GM21367 (cell line): ENCODE results near the gene GDA.
"Not testable (repeated sequence)": the region's sequence is repeated elsewhere in the genome, so short reads cannot be mapped to it uniquely, and the experiment has no call there.

Experiments
- ATAC-seq: cut with Tn5 transposase; IDR thresholded peaks from one replicate; pipeline ENCODE4 v1.9.1; 2021; ENCODE audit not compliant: unreplicated experiment

GDA gene

GRCh38 chr9:72274441-72274840 lies 125.2 kb downstream of the GDA start:
- ATAC-seq, result no peak

DNA sequence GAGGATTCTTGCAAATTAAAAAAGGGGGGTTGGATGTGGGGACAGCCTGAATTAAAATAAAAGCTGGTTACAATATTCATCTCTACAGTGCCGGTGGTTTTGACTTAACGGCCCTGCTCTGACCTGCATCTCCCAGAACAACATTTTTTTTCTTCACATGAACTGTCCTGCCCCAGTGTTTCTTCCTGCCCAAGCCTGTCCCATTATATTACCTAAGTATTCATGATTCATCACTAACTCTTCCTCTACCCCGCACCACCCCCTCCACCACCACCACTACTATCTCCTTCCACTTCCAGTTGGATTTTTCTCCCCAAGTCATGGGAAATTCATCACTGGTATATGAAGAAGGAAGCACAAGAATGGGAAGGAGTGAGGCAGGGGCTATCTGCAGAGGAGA lies 125.7 kb downstream of the GDA start:
- no peak for ATAC-seq

DNA sequence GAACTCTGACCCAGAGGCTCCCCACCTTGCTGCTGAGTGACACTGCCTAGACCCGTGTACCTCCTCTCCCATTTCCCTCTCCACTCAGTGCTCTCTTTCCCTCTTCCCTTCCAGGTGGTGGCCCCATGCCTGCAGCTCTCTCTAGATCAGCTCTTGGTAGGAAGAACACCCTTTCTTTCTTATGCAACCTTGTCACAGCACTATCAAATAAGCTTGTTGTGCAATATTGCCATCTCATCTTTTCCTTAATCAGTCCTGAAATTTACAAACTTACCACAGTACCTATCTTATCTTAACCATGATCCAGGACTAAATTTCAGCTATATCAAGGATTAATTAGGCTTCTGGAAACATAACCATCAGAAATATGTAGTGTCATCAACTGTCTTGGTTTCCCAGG lies 127.2 kb downstream of the GDA start:
- ATAC-seq, result no peak

GRCh38 chr9:72278959-72279358 lies 129.7 kb downstream of the GDA start:
- peak; percentile 71 for ATAC-seq

DNA sequence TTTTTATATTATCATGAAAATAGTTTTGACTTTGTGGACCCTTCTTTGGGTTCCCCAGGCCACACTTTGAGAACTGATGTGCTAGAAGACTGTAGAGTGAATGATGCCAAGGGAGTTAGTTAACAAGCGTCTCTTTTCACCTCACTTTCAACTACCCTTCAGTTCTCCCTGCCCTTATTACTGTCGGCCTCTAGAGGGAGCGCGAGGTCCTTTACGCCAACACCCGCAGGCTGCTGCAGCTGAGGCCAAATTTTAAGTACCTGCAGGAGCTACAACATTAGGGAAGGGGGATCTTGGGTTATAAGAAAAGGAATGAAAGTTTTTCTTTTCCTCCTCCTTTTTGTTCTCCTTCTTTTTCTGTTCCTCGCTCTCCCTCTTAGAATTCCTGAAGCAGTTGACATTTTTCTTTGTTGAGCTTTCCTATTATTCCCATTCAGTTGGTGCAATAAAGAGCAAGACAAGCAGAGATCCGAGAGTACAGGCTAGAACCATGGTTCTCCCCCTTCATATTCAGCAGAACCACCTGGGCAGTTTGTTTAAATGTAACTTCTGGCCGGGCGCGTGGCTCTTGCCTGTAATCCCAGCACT lies 131.8 kb downstream of the GDA start:
- peak; percentile 80 for ATAC-seq

DNA sequence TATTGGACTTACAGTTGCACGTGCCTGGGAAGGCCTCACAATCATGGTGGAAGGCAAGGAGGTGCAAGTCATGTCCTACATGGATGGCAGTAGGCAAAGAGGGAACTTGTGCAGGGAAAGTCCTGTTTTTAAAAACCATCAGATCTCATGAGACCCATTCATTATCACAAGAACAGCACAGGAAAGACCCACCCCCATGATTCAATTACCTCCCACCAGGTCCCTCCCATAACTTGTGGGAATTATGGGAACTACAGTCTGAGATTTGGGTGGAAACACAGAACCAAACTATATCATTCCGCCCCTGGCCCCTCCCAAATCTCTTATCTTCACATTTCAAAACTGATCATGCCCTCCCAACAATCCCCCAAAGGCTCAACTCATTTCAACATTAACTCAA lies 140.2 kb downstream of the GDA start:
- ATAC-seq, result no peak

DNA sequence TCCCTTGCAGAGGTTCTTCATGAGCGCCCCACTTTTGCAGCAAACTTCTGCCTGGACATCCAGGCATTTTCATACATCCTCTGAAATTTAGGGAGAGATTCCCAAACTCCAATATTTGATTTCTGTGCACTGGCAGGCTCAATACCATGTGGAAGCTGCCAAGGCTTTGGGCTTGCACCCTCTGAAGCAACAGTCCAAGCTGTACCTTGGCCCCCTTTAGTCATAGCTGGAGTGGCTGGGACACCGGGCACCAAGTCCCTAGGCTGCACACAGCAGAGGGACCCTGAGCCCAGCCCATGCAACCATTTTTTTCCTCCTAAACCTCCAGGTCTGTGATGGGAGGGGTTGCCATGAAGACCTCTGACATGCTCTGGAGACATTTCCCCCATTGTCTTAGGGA lies 141.1 kb downstream of the GDA start:
- ATAC-seq, result no peak

DNA sequence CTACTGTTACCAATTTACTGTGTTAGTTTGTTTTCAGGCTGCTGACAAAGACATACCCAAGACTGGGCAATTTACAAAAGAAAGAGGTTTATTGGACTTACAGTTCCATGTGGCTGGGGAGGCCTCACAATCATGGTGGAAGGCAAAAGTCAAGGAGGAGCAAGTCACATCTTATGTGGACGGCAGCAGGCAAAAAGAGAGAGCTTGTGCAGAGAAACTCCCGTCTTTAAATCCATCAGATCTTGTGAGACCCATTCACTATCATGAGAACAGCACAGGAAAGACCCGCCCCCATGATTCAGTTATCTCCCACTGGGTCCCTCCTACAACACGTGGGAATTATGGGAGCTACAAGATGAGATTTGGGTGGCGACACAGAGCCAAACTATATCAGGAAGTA lies 142.3 kb downstream of the GDA start:
- ATAC-seq, result not testable (repeated sequence)

DNA sequence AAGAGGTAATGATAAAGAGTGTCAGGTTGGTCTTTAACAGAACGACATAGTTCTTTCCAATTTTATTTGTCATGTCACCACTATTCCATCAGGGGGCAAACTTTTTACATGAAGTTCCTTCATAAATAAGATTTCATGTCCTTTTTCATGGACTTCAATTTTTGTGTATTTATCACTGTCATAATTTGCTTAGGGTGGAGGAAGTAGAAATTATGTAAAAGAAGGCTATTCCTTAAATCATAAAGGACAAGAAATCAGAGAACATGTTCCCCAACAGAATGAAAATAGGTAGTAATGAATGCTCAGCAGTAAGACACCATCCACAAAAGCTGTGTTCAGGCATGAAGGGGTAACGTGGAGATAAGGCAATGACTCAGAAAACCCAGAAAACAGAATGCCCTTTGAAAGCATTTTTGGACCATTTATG lies 143.0 kb downstream of the GDA start:
- ATAC-seq, result peak; percentile 53

- no peak for ATAC-seq
Observed at GRCh38 chr9:72292874-72293607, 143.8 kb downstream of the GDA start.

- no peak for ATAC-seq
Observed at GRCh38 chr9:72294936-72295335, 145.7 kb downstream of the GDA start.

GRCh38 chr9:72297516-72297915 lies 148.3 kb downstream of the GDA start:
- no peak for ATAC-seq

- no peak for ATAC-seq
Observed at GRCh38 chr9:72299017-72299603, 149.9 kb downstream of the GDA start.

- ATAC-seq, result no peak
Observed at GRCh38 chr9:72300873-72301272, 151.6 kb downstream of the GDA start.
